Measurements from ENCODE around the gene ZNRF3.

GRCh38 chr22:28910569-28911303 lies 27.4 kb downstream of the ZNRF3 start:
- TF ChIP-seq CTCF (IDR thresholded peaks at IDR 0.05; ENCODE audit: borderline replicate concordance, extremely low read depth, low read length, poor library complexity, severe bottlenecking): no peak
- no peak for TF ChIP-seq EZH2 (IDR thresholded peaks at IDR 0.05; ENCODE audit: borderline replicate concordance, low read depth, low read length, severe bottlenecking)
